Measurements from ENCODE around the gene PLXNA4. TPM values are rescaled to one million over a fixed set of nuclear protein-coding genes. Genes with fewer than 3 reads are reported as not detected.

PLXNA4 gene
- total and polyA plus RNA-seq, 2 donors from 2014 or later, result 0.17 to 3.5 TPM

GRCh38 chr7:132548489-132549078 lies 27.7 kb downstream of the PLXNA4 start:
- Histone ChIP-seq H3K9me3 (ENCODE audit: control insufficient read depth in 2 of 3, insufficient read depth in 1 of 3, low read length in 3 of 3) (peaks cover 0 to 8% (median 0%) of the 10 kb centered on the region in 3 donors), H3K36me3 (ENCODE audit: control insufficient read depth in 2 of 3, insufficient read depth in 3 of 3, low read length in 3 of 3) (no peaks in the 10 kb centered on the region), H3K4me3 (ENCODE audit: low read length in 3 of 3) (no peak overlapping the region), H3K9ac (ENCODE audit: low read length in 3 of 3) (no peak overlapping the region), H3K27ac (ENCODE audit: low read depth in 2 of 2, low read length in 2 of 2) (no peak overlapping the region), H3K27me3 (ENCODE audit: control insufficient read depth, insufficient read depth, low read length) (no peaks in the 10 kb centered on the region), H3K4me1 (ENCODE audit: control insufficient read depth in 2 of 3, insufficient read depth in 2 of 3, low read depth in 1 of 3, low read length in 3 of 3) (no peaks in the 10 kb centered on the region)
- DNase-seq (no peak), FAIRE-seq (no peak)
- intact Hi-C loops (cut with DNase I), result no loop called here
- no peak for TF ChIP-seq CTCF (IDR thresholded peaks at IDR 0.05; ENCODE audit: borderline replicate concordance, extremely low read depth, insufficient read depth)

DNA sequence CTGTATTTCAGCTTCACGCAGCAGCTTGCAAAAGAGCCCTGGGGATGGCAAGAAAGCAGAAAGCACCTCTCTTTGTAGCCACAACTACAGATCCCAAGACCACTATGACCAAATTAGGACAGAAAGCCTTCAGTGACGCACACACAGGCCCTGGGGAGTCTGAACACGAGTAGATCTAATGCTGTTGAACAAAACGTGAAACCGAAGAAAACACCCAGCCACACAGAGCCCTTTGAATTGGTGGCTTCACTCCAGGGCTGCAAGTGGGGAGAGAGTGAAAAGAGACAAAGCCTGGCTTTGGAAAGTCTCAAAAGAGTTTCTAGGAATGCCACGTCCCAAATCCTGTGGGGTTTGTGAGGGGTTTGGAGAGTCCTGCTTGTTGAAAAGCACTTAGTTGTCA lies 28.4 kb downstream of the PLXNA4 start:
- intact Hi-C loops (cut with DNase I), result no loop called here
- Histone ChIP-seq H3K36me3 (ENCODE audit: control insufficient read depth in 2 of 3, insufficient read depth in 3 of 3, low read length in 3 of 3) (no peaks in the 10 kb centered on the region), H3K4me3 (ENCODE audit: low read length in 3 of 3) (no peak overlapping the region), H3K27ac (ENCODE audit: low read depth in 2 of 2, low read length in 2 of 2) (no peak overlapping the region), H3K27me3 (ENCODE audit: control insufficient read depth, insufficient read depth, low read length) (no peaks in the 10 kb centered on the region), H3K9ac (ENCODE audit: low read length in 3 of 3) (no peak overlapping the region), H3K4me1 (ENCODE audit: control insufficient read depth in 2 of 3, insufficient read depth in 2 of 3, low read depth in 1 of 3, low read length in 3 of 3) (no peaks in the 10 kb centered on the region), H3K9me3 (ENCODE audit: control insufficient read depth in 2 of 3, insufficient read depth in 1 of 3, low read length in 3 of 3) (peaks cover 0 to 12% (median 0%) of the 10 kb centered on the region in 3 donors)
- no peak for DNase-seq
- no peak for TF ChIP-seq CTCF (IDR thresholded peaks at IDR 0.05; ENCODE audit: borderline replicate concordance, extremely low read depth, insufficient read depth)
- no peak for FAIRE-seq

DNA sequence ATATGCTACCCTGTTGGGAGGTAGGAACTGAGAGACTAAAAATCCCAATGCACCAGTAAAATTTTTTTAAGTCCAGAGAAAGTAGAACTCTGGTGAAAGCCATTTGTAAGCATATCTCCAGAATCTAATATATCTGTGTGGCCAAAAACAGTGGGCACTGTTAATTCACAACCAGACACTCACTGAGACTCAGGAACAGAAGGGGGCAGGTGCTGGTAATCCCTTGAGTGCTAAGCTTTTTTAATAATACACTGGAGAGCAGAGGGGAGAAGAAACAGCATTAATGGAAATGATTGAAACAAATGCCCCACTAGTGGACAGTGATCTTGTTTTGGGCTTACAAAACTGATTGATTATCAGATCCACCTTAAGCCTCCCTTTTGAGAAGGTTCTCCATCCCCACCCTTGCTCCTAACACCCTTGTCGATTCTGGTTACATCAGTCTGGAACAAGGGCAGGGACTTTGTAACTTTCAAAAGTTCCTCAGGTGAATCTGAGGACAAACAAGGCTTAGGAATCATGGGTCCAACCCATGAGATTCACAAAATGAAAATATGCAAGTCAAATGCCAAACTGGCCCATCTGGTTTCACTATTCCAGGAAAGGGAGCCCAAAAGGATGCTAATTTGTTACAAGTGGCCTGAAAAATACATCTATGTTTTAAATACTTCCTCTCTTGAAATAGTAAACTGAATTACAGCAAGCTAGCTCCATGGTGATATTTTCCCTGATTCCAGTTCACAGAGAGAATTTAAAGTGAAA lies 29.7 kb downstream of the PLXNA4 start:
- no peak overlapping the region for H3K4me3 ChIP-seq (ENCODE audit: low read length in 3 of 3)
- no peak for FAIRE-seq

More for the DNA sequence above, 29.7 kb downstream of the PLXNA4 start:
- peaks cover 0 to 13% (median 0%) of the 10 kb centered on the region in 3 donors for H3K9me3 ChIP-seq (ENCODE audit: control insufficient read depth in 2 of 3, insufficient read depth in 1 of 3, low read length in 3 of 3)
- H3K27me3 ChIP-seq (ENCODE audit: control insufficient read depth, insufficient read depth, low read length), result no peaks in the 10 kb centered on the region
- no peak overlapping the region for H3K27ac ChIP-seq (ENCODE audit: low read depth in 2 of 2, low read length in 2 of 2)
- intact Hi-C loops (cut with DNase I), result no loop called here
- no peak for TF ChIP-seq CTCF (IDR thresholded peaks at IDR 0.05; ENCODE audit: borderline replicate concordance, extremely low read depth, insufficient read depth)
- no peak overlapping the region for H3K9ac ChIP-seq (ENCODE audit: low read length in 3 of 3)
- no peak for DNase-seq
- H3K36me3 ChIP-seq (ENCODE audit: control insufficient read depth in 2 of 3, insufficient read depth in 3 of 3, low read length in 3 of 3), result no peaks in the 10 kb centered on the region
- H3K4me1 ChIP-seq (ENCODE audit: control insufficient read depth in 2 of 3, insufficient read depth in 2 of 3, low read depth in 1 of 3, low read length in 3 of 3), result no peaks in the 10 kb centered on the region
